Measurements from ENCODE around the gene PZP. TPM values are rescaled to one million over a fixed set of nuclear protein-coding genes. Genes with fewer than 3 reads are reported as not detected.

Gene PZP
- total and polyA plus RNA-seq, 2 donors from 2014 or later = 0.31 TPM; not detected in 1

- Histone ChIP-seq H3K4me1 (ENCODE audit: control insufficient read depth in 2 of 3, insufficient read depth in 2 of 3, low read depth in 1 of 3, low read length in 3 of 3) (no peaks in the 10 kb centered on the region), H3K4me3 (ENCODE audit: low read length in 3 of 3) (no peak overlapping the region), H3K9ac (ENCODE audit: low read length in 3 of 3) (no peak overlapping the region), H3K27ac (ENCODE audit: low read depth in 2 of 2, low read length in 2 of 2) (no peak overlapping the region), H3K36me3 (ENCODE audit: control insufficient read depth in 2 of 3, insufficient read depth in 3 of 3, low read length in 3 of 3) (peaks cover 0 to 37% (median 10%) of the 10 kb centered on the region in 3 donors), H3K27me3 (ENCODE audit: control insufficient read depth, insufficient read depth, low read length) (no peaks in the 10 kb centered on the region), H3K9me3 (ENCODE audit: control insufficient read depth in 2 of 3, insufficient read depth in 1 of 3, low read length in 3 of 3) (no peaks in the 10 kb centered on the region)
- intact Hi-C loops (cut with DNase I) = no loop called here
- FAIRE-seq = no peak
- no peak for DNase-seq
- no peak for TF ChIP-seq CTCF (IDR thresholded peaks at IDR 0.05; ENCODE audit: borderline replicate concordance, extremely low read depth, insufficient read depth)
Measured at GRCh38 chr12:9103050-9103849, 104.9 kb downstream of the PZP start.

GRCh38 chr12:9101018-9101687 lies 107.0 kb downstream of the PZP start:
- H3K4me1 ChIP-seq (ENCODE audit: control insufficient read depth in 2 of 3, insufficient read depth in 2 of 3, low read depth in 1 of 3, low read length in 3 of 3) = no peaks in the 10 kb centered on the region
- no peak for TF ChIP-seq CTCF (IDR thresholded peaks at IDR 0.05; ENCODE audit: borderline replicate concordance, extremely low read depth, insufficient read depth)
- FAIRE-seq = no peak
- H3K27me3 ChIP-seq (ENCODE audit: control insufficient read depth, insufficient read depth, low read length) = no peaks in the 10 kb centered on the region
- H3K4me3 ChIP-seq (ENCODE audit: low read length in 3 of 3) = no peak overlapping the region
- intact Hi-C loops (cut with DNase I) = no loop called here
- DNase-seq = no peak
- H3K9ac ChIP-seq (ENCODE audit: low read length in 3 of 3) = no peak overlapping the region
- H3K9me3 ChIP-seq (ENCODE audit: control insufficient read depth in 2 of 3, insufficient read depth in 1 of 3, low read length in 3 of 3) = no peaks in the 10 kb centered on the region
- H3K27ac ChIP-seq (ENCODE audit: low read depth in 2 of 2, low read length in 2 of 2) = no peak overlapping the region
- H3K36me3 ChIP-seq (ENCODE audit: control insufficient read depth in 2 of 3, insufficient read depth in 3 of 3, low read length in 3 of 3) = peaks cover 0 to 34% (median 10%) of the 10 kb centered on the region in 3 donors

GRCh38 chr12:9099552-9100190 lies 108.5 kb downstream of the PZP start:
- H3K4me1 ChIP-seq (ENCODE audit: control insufficient read depth in 2 of 3, insufficient read depth in 2 of 3, low read depth in 1 of 3, low read length in 3 of 3) = no peaks in the 10 kb centered on the region
- H3K27ac ChIP-seq (ENCODE audit: low read depth in 2 of 2, low read length in 2 of 2) = no peak overlapping the region
- FAIRE-seq (no peak), DNase-seq (no peak)
- H3K9ac ChIP-seq (ENCODE audit: low read length in 3 of 3) = no peak overlapping the region
- no peak overlapping the region for H3K4me3 ChIP-seq (ENCODE audit: low read length in 3 of 3)
- peaks cover 0 to 26% (median 12%) of the 10 kb centered on the region in 3 donors for H3K36me3 ChIP-seq (ENCODE audit: control insufficient read depth in 2 of 3, insufficient read depth in 3 of 3, low read length in 3 of 3)
- H3K27me3 ChIP-seq (ENCODE audit: control insufficient read depth, insufficient read depth, low read length) = no peaks in the 10 kb centered on the region
- intact Hi-C loops (cut with DNase I) = no loop called here
- no peaks in the 10 kb centered on the region for H3K9me3 ChIP-seq (ENCODE audit: control insufficient read depth in 2 of 3, insufficient read depth in 1 of 3, low read length in 3 of 3)
- no peak for TF ChIP-seq CTCF (IDR thresholded peaks at IDR 0.05; ENCODE audit: borderline replicate concordance, extremely low read depth, insufficient read depth)

Small RNAs within 50 kb of the gene (microRNA-seq; reads per million reads assigned to microRNA genes)
- not detected for gene MIR1244-3

Other genes with a start within 250 kb of the PZP start
- 7.7 TPM for gene KLRG1, start 218.8 kb downstream of the PZP start, total RNA-seq
- gene KLRG1, start 218.8 kb downstream of the PZP start, polyA plus RNA-seq (ENCODE audit: insufficient read depth, low read depth, low replicate concordance) = 3.2 TPM
- gene A2M, start 92.5 kb downstream of the PZP start, total RNA-seq = 971 TPM
- 745 TPM for gene A2M, start 92.5 kb downstream of the PZP start, polyA plus RNA-seq (ENCODE audit: insufficient read depth, low read depth, low replicate concordance)

All from kidney (tissue), 14 donors.